ENCODE data around the gene OTUB1.
"Not testable (repeated sequence)": the region's sequence is repeated elsewhere in the genome, so short reads cannot be mapped to it uniquely, and the experiment has no call there.

- not testable (repeated sequence) for TF ChIP-seq EZH2 (IDR thresholded peaks at IDR 0.05; ENCODE audit: low read length); CTCF (optimal IDR thresholded peaks at IDR 0.05 in 1 of 3, IDR thresholded peaks at IDR 0.05 in 1 of 3, conservative IDR thresholded peaks at IDR 0.05 in 1 of 3; ENCODE audit: extremely low read depth in 1 of 3, insufficient read depth in 2 of 3, low read length in 3 of 3)
Observed at GRCh38 chr11:63963895-63964294, 22.3 kb upstream of the OTUB1 start.
